Daoy (cell line): ENCODE results near the gene CCKAR. TPM values are rescaled to one million over a fixed set of nuclear protein-coding genes. Genes with fewer than 3 reads are reported as not detected.

Experiments used
- DNase-seq: peaks from one replicate; pipeline ENCODE4 v3.0.0-alpha.2; 2015; ENCODE audit warnings: low read depth
- total RNA-seq: library from RNA; depleted of rRNA; stranded (reverse); fragments of >200 nt; shearing (Covaris generic); gene quantifications from 2 replicates; pipeline ENCODE4 v1.2.3, GENCODE V29; 2014

Gene CCKAR
- total RNA-seq, 1 experiment from 2014 or later: 2.9 TPM

DNA sequence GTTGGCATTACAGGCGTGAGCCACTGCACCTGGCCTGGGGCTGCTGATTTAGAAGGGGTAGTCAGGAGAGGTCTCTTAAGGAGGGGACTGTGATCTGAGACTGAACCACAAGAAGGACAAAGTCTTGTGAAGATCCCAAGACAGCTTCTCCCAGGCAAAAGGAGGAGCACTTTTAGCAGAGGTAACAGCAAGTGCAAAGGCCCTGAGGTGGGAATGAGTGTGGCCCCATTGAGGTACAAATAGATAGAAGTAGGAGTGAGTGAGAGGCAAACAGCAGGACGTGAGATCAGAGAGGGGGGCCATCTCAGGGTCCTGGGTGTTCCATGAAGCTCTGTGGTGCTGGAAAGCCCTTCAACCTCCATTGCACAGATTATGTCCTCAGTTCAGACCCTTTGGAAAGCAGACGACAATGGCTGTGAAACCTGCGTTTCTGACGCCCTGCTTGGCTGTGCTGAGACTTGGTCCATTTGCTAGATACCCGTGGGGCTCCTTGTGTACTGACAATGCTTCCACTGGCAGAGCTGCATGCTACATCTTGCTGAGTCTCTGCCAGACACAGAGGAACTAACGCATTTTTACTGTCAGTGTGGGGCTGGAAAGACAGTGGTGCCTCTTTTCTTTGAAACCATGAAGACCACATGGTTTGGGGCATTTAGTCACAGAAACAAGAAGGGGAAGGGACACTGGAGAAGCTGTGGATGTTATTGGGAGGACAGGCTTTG, 1.3 kb upstream of the CCKAR start:
- DNase-seq: no peak

DNA sequence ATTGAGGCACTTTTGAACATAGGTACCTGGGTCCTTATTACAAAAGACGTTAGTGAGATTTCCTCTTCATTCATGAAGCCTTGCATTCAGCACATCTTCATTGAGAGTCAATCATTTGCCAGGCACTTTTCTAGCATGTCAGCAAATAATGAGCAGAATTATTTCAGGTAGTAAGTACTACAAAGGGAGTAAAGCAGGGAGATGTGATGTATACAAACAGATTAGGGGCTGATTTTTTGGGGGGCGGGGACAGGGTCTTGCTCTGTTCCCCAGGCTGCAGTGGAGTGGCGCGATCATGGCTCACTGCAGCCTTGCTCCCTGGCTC, 638 bp upstream of the CCKAR start:
- no peak for DNase-seq

GRCh38 chr4:26489101-26489985, 941 bp downstream of the CCKAR start:
- no peak for DNase-seq

DNA sequence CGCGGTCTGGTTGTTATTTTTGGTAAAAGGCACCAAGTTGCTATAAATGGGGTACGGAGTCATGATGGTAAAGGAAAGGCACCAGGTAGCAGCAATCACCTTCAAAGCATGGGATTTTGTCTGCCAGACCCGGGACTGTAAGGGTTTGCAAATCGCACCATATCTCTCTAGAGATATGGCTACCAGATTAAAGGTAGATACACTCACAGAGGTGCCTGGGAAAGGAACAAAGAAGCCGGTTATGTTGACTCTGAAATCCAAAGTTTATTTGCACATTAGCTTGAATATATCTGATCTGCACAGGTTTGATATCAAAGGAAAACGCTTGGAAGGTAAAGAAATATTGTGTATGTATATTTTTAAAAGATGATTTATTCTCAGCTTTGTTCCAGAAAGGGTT, 4.6 kb downstream of the CCKAR start:
- no peak for DNase-seq

DNA sequence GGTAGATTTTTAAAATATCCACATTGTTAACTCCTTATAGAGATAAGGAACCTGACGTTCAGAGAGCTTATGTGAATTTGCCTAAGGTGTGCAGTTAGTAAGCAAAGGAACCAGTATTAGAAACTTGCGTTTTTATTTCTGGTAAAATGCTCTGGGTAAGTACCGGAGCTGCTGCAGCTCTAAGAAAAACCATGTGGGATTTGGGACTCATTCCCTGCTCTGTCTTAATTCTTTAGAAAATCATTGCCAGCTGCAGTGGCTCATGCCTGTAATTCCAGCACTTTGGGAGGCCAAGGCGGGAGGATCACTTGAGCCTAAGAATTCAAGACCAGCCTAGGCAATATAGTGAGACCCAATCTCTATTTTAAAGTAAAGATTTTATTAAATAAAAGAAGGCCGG, 5.8 kb downstream of the CCKAR start:
- no peak for DNase-seq

- DNase-seq: no peak
Observed at GRCh38 chr4:26484032-26484515, 6.2 kb downstream of the CCKAR start.

DNA sequence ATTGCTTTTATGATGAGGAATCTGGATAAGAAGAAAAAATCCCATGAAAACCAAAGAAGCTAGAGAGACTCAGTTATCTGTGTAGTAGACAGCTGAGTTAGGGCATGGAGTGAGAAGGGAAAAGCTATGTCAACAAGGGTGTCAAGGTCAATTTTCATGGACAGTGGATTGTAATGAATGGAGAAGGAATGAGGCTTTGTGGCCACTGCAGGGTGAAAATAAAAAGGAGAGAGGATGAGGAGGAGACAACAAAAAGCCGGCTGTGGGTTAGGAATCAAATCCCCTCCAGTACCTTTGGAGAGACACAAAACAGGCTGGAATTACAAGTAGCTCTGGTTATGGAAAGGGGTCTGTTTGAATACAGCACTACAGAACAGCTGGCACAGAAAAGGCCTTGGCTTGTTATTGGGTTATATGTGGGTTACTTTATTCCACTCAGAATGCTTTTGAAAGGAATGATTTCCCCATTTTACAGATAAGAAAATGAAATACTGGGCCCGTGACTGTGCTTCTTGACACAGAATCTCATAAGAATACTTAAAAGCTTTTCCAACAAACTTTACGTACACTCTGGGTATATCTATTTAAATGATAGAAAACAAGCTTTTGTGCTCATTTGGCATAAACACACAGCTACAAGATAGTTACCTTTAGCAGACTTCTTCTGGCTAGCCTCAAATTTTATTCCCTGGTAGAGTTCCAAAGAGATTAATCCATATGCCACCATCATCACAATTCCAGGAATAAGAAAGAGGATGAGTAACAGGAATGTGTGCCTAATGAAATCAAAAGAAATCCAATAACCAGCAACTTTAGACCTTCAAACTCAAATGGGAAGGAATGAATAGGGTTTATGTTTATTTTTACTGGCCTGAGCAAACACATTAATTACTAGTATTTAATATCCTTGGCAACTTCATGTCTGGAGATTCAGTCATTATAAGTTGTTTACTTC, 7.5 kb downstream of the CCKAR start:
- no peak for DNase-seq

GRCh38 chr4:26478330-26478729, 12.0 kb downstream of the CCKAR start:
- no peak for DNase-seq

DNA sequence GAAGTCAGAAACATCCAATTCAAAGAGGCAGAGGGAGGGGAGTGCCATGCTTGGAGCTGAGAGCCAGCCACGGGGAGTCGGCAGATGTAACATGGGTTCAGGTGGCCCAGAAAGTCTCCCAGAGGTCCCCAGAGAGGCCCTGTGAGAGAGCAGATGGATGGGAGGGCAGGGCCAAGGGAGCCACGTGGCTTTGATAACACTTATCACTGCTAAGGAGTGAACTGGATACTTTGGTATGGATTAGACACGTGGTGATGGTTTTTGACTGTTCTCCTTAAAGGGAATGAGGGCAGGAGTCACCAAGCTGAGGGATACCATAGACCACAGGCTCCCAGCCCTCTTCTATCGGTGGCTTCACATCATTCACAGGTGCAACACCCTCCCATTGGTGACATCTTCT, 13.7 kb downstream of the CCKAR start:
- DNase-seq: no peak

GRCh38 chr4:26475716-26476115, 14.6 kb downstream of the CCKAR start:
- peak; percentile 61 for DNase-seq

DNA sequence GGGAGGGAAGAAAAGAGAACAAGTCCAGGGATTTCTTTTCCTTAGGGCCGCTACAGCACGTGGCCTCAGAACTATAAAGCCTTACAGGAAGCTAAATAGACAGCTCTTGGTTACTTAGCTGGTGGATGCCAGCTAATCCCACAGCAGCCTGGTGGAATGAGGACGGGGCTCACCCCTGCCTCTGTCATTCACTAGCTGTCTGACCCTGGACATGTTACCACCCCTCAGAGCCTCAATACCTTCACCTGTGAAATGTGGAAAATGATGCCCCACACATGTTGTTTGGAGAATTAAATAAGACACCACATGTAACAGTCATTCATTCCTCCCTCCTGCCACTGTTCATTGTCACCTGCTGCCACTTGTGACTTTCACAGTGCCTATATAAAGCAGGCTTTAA, 15.7 kb downstream of the CCKAR start:
- DNase-seq: no peak

GRCh38 chr4:26473893-26474292, 16.4 kb downstream of the CCKAR start:
- no peak for DNase-seq

- DNase-seq: no peak
Observed at GRCh38 chr4:26471890-26472289, 18.4 kb downstream of the CCKAR start.

GRCh38 chr4:26468977-26469376, 21.3 kb downstream of the CCKAR start:
- no peak for DNase-seq

DNA sequence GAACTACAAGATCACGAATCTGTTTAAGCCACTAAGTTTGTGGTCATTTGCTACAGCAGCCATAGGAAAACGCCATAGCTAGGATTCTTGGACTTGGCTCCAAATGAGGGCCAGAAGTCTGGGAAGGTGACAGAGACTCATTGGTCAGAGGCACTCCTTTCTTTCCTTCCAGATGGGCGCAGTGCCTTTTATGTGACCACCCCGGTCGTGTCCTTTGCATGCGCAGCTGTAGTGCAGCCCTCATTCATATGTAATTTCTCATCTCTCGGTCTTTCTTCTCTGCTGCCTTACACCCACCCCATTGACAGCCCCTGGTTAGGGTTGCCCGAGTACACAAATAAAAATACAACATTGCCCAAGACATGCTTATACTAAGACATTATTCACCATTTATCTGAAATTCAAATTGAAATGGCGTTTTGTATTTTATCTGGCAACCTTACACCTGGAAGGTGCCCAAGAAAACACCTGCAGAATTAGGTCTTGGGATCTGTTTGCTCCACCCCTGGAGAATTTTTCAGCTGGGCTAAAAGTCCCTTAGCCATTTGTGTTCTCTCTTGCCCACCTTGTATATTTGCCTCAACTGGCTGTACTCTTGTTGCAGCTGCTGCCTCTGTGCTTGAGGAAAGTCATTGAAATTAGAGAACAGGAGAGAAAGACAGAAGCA, 21.9 kb downstream of the CCKAR start:
- no peak for DNase-seq

DNA sequence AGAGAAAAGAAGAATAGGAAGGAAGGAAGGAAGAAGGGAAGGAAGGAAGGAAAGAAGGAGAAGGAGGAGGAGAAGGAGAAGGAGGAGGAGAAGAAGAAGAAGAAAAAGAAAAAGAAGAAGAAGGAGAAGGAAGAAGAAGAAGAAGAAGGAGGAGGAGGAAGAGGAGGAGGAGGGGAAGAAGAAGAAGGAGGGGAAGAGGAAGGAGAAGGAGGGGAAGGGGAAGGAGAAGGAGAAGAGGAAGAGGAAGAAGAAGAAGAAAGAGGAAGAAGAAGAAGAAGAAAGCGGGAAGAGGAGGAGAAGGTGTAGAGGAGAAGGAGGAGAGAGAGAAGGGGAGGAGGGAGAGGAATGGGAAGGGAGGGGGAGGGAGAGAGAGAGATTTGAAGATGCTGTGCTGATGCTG, 22.6 kb downstream of the CCKAR start:
- DNase-seq: no peak

GRCh38 chr4:26466578-26467270, 23.6 kb downstream of the CCKAR start:
- no peak for DNase-seq

DNA sequence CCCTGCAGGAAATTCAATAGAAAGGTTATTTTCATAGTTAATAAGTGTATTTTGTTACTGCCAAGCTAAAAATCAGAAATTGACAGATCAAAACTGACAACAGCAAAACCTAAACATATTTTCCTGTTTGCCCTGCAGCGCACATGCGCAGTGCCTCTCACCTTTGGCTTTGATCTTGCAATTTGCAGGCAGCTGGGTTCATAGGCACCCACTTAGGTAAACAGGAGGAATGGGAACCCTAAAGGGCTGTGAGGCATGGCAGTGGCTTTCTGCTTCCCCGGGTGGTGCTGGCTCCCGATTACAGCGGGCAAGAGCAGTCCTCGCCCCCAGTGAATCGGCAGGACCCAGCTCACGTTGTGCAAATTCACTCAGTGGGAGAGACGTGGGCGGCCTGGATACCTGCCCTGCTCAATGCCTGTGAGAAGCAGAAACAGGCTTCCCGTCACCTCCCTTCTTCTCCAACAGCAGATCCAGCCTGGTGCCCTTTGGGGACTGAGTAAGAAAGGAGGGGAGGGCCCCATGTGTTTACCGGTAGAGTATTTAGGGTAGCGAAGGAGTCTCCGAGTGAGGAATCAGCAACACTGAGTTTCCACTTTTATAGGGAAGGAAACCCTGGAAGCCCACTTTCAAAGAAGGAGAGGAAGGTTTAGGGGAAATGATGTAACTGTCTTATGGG, 25.7 kb downstream of the CCKAR start:
- DNase-seq: no peak

DNA sequence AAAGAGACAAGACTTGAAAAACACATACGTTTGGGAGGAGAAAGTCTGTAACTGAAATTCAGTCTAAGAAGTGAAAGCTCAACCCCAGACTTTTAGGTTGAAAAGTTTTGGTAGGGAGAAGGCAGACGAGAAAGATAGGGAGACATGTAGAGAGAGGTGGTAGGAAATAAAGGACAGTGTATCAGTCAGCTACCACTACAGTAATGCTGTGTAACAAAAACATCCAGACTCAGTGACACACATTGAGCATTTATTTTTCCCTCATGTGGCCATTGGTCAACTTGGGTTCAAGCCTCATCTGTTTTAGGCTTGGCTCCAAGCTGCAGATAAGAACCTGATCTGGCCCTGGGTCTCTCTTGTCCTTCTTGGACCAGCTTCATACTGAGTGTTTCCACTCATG, 26.9 kb downstream of the CCKAR start:
- no peak for DNase-seq

DNA sequence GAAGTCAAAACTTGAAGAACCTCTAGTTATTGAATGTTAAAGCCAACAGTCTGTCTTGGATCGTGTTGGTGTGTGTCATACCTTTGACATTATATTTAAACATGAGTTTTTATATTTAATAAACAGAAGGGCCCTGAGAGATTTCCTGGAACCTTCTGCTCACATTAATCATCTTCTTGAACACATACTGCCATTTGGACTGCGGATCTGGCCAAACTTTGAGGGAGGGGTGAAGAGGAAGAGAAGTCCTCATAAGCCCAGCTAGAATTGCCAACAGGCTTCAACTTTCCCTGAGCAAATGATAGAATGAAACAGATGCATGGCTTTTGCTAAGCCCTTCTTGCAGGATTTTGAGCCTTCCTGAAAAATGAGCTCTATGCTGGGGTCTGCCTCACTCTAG, 27.4 kb downstream of the CCKAR start:
- DNase-seq: no peak
